ENCODE results near the gene CD274. TPM values are rescaled to one million over a fixed set of nuclear protein-coding genes. Genes with fewer than 3 reads are reported as not detected.

CD274 gene
- total and polyA plus RNA-seq, 10 of the 15 experiments (the other 5 are each of a cell fraction or from before 2014, with no cell fraction given), result 9.4 to 128 (median 24.6) TPM

GRCh38 chr9:5425006-5425628 is 25.2 kb upstream of the CD274 start:
- H3K36me3 ChIP-seq (ENCODE audit: control insufficient read depth in 2 of 2, insufficient read depth in 2 of 2, low read length in 1 of 2), result peaks cover 0 to 1% of the 10 kb centered on the region in 2 experiments; a peak in 1 of 4 replicates
- no peaks in the 10 kb centered on the region for H3K9me3 ChIP-seq (replicated peaks; ENCODE audit: control insufficient read depth, insufficient read depth, low read length)
- TF ChIP-seq RBBP5 (conservative IDR thresholded peaks at IDR 0.05) (no peak), ZZZ3 (IDR thresholded peaks at IDR 0.05; ENCODE audit: control insufficient read depth, insufficient read length, low read depth) (no peak), RAD21 (IDR thresholded peaks at IDR 0.05; ENCODE audit: insufficient read depth, low read depth, low read length) (peak; percentile 78), SP1 (IDR thresholded peaks at IDR 0.05; ENCODE audit: low read depth, low read length) (no peak), SMC3 (IDR thresholded peaks at IDR 0.05; ENCODE audit: borderline replicate concordance, low read length) (peak; percentile 69; the same call in 1 of the 2 replicates), BACH1 (IDR thresholded peaks at IDR 0.05; ENCODE audit: borderline replicate concordance) (no peak), HDAC6 (IDR thresholded peaks at IDR 0.05; ENCODE audit: unreplicated experiment) (no peak), RB1 (IDR thresholded peaks at IDR 0.05; ENCODE audit: borderline replicate concordance) (peak; percentile 41; the same call in 1 of the 2 replicates), CEBPB (IDR thresholded peaks at IDR 0.05; ENCODE audit: borderline replicate concordance in 1 of 2, low read depth in 2 of 2, low read length in 2 of 2) (no peak), SMARCA5 (IDR thresholded peaks at IDR 0.05) (peak; percentile 95), BCL11A (IDR thresholded peaks at IDR 0.05; ENCODE audit: low read depth, low read length) (no peak), CTCF (IDR thresholded peaks at IDR 0.05 in 2 of 3, conservative IDR thresholded peaks at IDR 0.05 in 1 of 3; ENCODE audit: control insufficient read depth in 2 of 3, extremely low read depth in 1 of 3, insufficient read depth in 1 of 3, low read depth in 3 of 3, low read length in 3 of 3) (peak; percentile 45 to 61 (median 56); a peak in 5 of 6 replicates), SMAD1 (IDR thresholded peaks at IDR 0.05; ENCODE audit: low read depth, partially characterized antibody) (no peak), SIX5 (IDR thresholded peaks at IDR 0.05; ENCODE audit: low read depth, low read length, severe bottlenecking) (no peak), POLR2AphosphoS5 (IDR thresholded peaks at IDR 0.05; ENCODE audit: low read length) (no peak), ZNF24 (IDR thresholded peaks at IDR 0.05) (no peak), NR2F1 (conservative IDR thresholded peaks at IDR 0.05) (no peak)
- FAIRE-seq, result peak; percentile 56
- H3K79me2 ChIP-seq (ENCODE audit: control insufficient read depth, insufficient read depth, low read length), result no peaks in the 10 kb centered on the region
- ChIA-PET POLR2A (interaction anchor here (1.6 kb wide), 1 partner anchor 171 kb away, joined by 4 read pairs; no protein-coding TSS in a partner anchor), CTCF (interaction anchor here (0.6 to 3.8 kb wide), 26 partner anchors 8 to 820 kb away, joined by 3 to 37 read pairs (median 4); partner anchors contain the start of gene PLGRKT), SMC1A (ENCODE audit: uncharacterized antibody, unreplicated experiment) (interaction anchor here (0.7 to 2.5 kb wide), 19 partner anchors 9 to 678 kb away, joined by 3 to 18 read pairs (median 4); no protein-coding TSS in a partner anchor), RAD21 (ENCODE audit: unreplicated experiment) (interaction anchor here (0.9 to 2.1 kb wide), 15 partner anchors 14 to 821 kb away, joined by 3 to 10 read pairs (median 3); no protein-coding TSS in a partner anchor)
- H4K20me1 ChIP-seq (ENCODE audit: control insufficient read depth, insufficient read depth), result no peaks in the 10 kb centered on the region
- no peaks in the 10 kb centered on the region for H3K27me3 ChIP-seq (replicated peaks in 1 of 2; ENCODE audit: control insufficient read depth in 2 of 2, insufficient read depth in 2 of 2, low read length in 1 of 2)
- peak; percentile 30 for DNase-seq (ENCODE audit: low read depth, low spot score)
- no TSS peak for BruUV-seq (replicated peaks)
- no peak overlapping the region for H3K4me2 ChIP-seq (ENCODE audit: control insufficient read depth, insufficient read depth)
- 71% methylated on average over 2 of the region's 2 CpGs for WGBS (ENCODE audit: insufficient coverage, insufficient replicate concordance, low lambda C conversion rate, missing lambda C conversion rate)
- peak; percentile 77 for ATAC-seq
- H3K9ac ChIP-seq (ENCODE audit: control insufficient read depth, insufficient read depth, low read length), result no peak overlapping the region
- no peak overlapping the region for H3K4me3 ChIP-seq
- intact Hi-C loops (cut with micrococcal nuclease; ENCODE audit: unreplicated experiment), result loop anchor here (5.0 to 10.0 kb wide), 4 partner anchors 240 to 663 kb away; partner anchors contain the start of genes INSL6 and JAK2
- no peak overlapping the region for H3K27ac ChIP-seq (ENCODE audit: control insufficient read depth, insufficient read depth)
- H2AFZ ChIP-seq (ENCODE audit: control insufficient read depth, low read depth, low read length), result no peak overlapping the region
- H3K4me1 ChIP-seq (ENCODE audit: control insufficient read depth, insufficient read depth, low read length), result no peaks in the 10 kb centered on the region
- in situ Hi-C loops (cut with MboI), result loop anchor here (5.0 kb wide), 1 partner anchor 353 kb away; no protein-coding TSS in a partner anchor

All from GM12878 (cell line).